GM18861 (cell line): ENCODE measurements around the gene NFILZ.
"Not testable (repeated sequence)": the region's sequence is repeated elsewhere in the genome, so short reads cannot be mapped to it uniquely, and the experiment has no call there.

Experiments
- ATAC-seq: cut with Tn5 transposase; IDR thresholded peaks from one replicate; pipeline ENCODE4 v1.9.1; 2021; ENCODE audit not compliant: unreplicated experiment

The NFILZ gene

GRCh38 chr19:8611391-8611876 is 19.0 kb upstream of the NFILZ start:
- no peak for ATAC-seq

DNA sequence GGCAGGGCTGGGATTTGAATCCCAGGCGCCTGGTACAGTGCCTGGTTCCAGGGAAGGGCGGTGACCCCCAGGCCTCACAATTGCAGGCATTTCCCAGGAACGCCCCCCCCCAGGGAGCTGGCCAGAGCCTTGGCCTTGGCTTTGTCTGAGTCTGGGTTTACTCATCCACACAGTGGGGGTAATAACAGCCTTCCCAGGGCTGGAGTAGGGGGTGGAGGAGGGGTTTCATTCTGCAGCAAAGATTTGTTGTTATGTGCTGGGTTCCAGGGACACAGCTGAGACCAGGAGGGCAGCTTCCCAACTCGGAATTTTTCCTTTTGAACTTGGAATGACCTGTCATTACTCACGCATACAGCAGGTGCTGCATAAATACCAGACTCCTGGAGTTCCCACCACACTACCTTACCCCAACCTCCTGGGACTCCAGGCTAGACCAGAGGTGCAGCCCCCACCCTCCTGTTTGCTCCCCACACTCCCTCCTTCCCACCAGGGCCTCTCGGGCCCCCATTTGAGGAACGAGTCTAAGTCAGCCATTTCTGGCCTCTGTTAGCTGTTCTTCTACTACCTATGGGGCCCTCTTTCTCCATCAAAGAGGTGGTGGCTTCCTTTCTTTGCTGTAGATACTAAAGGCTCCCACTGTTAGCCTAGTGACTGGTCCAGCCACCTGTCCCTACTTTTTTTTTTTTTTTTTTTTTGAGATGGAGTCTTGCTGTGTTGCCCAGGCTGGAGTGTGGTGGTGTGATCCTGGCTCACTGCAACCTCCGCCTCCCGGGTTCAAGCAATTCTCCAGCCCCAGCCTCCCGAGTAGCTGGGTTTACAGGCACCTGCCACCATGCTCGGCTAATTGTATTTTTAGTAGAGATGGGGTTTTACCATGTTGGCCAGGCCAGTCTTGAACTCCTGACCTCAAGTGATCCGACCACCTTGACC is 18.3 kb upstream of the NFILZ start:
- ATAC-seq, result no peak

GRCh38 chr19:8612807-8613171 is 17.6 kb upstream of the NFILZ start:
- ATAC-seq, result no peak

DNA sequence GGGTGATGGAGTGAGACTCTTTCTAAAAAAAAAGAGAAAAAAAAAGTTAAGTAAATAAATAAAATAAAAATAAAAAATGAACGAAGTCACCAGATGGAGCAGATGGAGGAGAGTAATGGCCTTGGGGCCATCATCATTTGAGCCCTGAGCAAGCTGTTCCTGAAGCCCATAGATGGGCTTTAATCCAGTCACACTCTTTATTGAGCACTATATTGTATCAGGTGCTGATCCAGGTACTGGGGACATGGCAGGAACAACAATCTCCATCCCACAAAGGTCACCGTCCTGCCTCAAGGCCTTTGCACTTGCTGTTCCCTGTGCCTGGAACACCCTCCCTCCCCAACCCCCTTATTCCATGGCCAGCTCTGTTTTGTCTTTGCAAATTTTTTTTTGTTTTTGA is 16.0 kb upstream of the NFILZ start:
- no peak for ATAC-seq

GRCh38 chr19:8615024-8615423 is 15.4 kb upstream of the NFILZ start:
- ATAC-seq, result no peak

GRCh38 chr19:8615813-8616596 is 14.4 kb upstream of the NFILZ start:
- ATAC-seq, result no peak

DNA sequence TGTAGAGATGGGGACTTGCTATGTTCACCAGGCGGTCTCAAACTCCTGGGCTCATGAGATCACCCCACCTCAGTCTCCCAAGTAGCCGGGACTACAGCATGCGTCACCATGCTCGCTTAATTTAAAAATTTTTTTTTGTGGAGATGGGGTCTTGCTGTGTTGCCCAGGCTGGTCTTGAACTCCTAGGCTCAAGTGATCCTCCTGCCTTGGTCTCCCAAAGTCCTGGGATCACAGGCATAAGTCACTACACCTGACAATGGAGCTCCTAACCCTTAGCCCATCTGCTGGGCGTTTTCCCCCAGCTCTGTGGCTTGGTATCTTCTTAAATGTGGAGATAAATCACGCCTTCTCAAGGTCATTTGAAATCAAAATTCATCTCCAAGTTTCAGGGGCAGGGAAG is 13.6 kb upstream of the NFILZ start:
- no peak for ATAC-seq

DNA sequence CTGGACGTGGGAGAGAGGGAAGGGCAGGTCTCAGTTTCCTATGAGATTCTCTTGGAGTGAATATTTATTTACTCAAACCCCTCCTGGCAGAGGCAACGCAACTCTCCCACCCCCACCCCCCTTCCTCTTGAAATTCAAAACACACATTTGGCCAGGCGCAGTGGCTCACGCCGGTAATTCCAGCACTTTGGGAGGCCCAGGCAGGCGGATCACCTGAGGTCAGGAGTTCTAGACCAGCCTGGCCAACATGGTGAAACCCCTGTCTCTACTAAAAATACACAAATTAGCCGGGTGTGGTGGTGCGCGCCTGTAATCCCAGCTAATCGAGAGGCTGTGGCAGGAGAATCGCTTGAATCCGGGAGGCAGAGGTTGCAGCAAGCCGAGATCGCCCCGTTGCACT is 13.1 kb upstream of the NFILZ start:
- not testable (repeated sequence) for ATAC-seq

DNA sequence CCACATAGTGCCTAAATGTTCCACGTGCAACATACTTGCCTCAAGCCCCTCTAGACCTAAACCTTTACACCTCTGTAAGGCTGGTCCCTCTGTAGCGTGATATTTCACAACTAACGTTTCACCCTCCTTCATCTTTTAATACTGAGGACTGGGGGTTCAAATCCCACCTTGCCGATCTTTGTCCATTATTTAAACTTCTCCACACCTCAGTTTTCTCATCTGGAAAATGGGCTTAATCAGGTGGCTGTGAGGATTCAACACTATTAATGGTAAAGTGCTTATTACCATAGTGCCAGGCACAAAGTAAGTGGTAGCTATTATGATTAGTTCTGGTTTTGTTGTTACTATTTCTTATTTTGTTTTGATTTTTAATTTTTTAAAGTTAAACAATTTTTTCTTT is 12.4 kb upstream of the NFILZ start:
- ATAC-seq, result no peak

GRCh38 chr19:8618751-8619150 is 11.7 kb upstream of the NFILZ start:
- no peak for ATAC-seq

DNA sequence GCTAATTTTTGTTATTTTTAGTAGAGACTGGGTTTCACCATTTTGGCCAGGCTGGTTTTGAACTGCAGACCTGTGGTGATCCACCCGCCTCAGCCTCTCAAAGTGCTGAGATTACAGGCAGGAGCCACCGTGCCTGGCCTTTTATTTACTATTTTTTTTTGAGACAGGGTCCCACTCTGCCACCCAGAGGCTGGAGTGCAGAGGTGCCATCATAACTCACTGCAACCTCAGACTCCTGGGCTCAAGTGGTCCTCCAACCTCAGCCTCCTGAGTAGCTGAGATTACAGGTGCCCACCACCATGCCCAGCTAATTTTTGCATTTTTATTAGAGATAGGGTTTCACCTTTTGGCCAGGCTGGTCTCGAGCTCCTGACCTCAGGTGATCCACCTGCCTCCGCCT is 7.5 kb upstream of the NFILZ start:
- ATAC-seq, result not testable (repeated sequence)

GRCh38 chr19:8626842-8627241 is 3.6 kb upstream of the NFILZ start:
- ATAC-seq, result no peak

GRCh38 chr19:8629184-8629583 is 1.2 kb upstream of the NFILZ start:
- ATAC-seq, result no peak

- ATAC-seq, result no peak
Observed at GRCh38 chr19:8630796-8631424, 477 bp downstream of the NFILZ start.

GRCh38 chr19:8631425-8631819 is 989 bp downstream of the NFILZ start:
- ATAC-seq, result no peak

DNA sequence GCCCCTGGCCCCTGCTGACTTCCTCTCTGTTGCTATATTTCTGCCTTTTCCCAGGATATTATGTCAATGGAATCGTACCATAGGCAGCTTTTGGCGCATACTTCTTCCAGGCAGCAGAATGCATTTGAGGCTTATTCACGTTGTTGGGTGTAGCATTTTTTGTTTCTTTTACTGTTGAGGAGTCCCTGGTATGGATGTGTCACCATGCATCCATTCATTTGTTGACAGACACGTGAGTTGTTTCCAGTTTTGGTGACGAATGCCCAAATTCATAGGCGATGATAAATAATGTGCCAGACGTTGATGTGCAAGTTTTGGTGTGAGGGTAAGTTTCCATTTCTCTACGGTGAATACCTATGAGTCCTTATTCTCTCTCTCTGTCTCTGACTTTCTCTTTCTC is 5.0 kb downstream of the NFILZ start:
- ATAC-seq, result no peak

DNA sequence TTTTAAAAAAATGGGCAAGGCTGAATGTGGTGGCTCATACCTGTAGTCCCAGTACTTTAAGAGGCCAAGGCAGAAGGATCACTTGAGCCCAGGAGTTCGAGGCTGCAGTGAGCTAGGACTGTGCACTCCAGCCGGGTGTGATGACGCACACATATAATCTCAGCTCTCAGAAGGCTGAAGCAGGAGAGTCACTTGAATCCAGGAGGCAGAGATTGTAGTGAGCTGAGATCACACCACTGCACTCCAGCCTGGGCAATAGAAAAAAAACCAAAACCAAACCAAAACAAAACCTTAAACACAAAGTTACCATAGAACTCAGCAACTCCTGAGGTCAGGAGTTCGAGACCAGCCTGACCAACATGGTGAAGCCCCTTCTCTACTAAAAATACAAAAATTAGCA is 6.6 kb downstream of the NFILZ start:
- ATAC-seq, result not testable (repeated sequence)

- ATAC-seq, result no peak
Observed at GRCh38 chr19:8638078-8638619, 7.7 kb downstream of the NFILZ start.

DNA sequence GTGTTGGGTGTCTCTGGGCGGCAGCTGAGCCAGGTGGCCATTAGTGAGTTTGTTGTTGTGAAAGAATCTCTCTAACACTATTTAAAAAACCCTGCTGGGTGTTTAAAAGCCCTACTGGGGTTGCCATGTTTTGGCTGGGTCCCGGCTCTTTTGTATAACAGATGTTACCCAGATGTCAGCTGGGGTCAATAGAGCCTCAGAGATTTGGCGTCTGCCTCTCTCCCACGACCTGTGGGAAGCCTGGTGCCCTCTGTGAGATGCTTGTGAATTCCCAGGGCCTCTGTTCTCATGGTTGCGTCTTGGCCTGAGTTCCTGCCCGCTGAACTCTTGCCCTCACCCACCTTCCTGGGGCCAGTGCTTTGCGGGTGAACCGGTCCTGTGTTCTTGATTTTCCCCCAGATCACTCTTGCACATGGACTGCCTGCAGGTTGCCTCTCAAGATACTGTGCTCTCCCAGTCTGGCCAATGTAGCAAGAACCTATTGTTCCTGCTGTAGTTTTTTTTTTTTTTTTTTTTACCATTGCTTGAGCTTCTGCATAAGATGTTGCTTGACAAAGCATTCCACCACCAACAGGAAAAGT is 9.5 kb downstream of the NFILZ start:
- ATAC-seq, result no peak

DNA sequence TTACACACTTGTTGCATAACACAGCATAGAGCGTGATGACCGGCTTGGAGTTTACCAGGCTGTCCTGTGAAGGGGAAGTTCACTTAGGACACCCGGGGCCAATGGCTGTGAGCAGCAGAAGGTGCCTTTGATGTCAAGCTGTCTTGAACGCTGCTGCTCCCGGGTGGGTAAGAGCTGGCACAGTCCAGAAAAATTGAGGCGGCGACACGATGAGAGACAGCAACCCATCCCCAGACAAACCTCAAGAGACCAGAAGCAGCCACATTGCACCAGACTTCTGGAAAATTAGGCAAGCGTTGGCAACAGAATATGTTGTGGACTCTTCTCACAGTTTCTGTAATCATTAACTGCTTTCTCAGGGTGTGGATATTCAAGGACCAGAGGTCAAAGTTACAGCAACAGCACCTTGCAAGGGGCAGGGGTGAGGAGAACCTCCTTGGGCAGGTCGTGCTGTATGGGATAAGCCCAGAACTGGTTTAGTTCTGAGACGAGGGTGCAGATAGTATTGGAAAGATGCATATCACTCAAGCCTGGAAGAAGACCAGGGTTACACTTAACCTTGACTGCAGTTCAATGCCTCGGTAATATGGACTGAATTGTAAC is 10.1 kb downstream of the NFILZ start:
- no peak for ATAC-seq
